K562 (cell line): Measurements from ENCODE around the gene ANKRD12. TPM values are rescaled to one million over a fixed set of nuclear protein-coding genes. Genes with fewer than 3 reads are reported as not detected.

ENCODE experiments used
- ATAC-seq: fragments of 200-7000 bp; cut with Tn5 transposase; 3 replicates; pipeline ENCODE4 v1.9.1; 2020; ENCODE audit warnings: moderate library complexity
- BruUV-seq: library from RNA; stranded (reverse); fragments of 400-500 nt; replicated peaks from 2 replicates; lab custom pipeline; 2021; lab: Mats Ljungman, UMichigan
- CTCF ChIA-PET: fragments of 300-600 bp; formaldehyde crosslinking; extraction: SDS; loops from one replicate; lab custom pipeline; 2021; ENCODE audit warnings: low intra/inter-chr PET ratio; lab: Yijun Ruan, JAX
- POLR2A ChIA-PET: fragments of 300-600, 350-650 bp; sonication (Branson Sonifier 250); formaldehyde crosslinking; extraction: SDS; loops from one replicate; lab custom pipeline; 2021; ENCODE audit warnings: antibody characterized with exemption, inconsistent platforms; lab: Yijun Ruan, JAX
- DNase-seq, 4 experiments: peaks; one replicate each; pipeline versions ENCODE4 v3.0.0 to v3.0.0-alpha.2; 2011 to 2018; ENCODE audit warnings: low spot score in 3 of 4, mixed read lengths in 3 of 4; ENCODE audit errors: extremely low read depth in 1 of 4
- FAIRE-seq: peaks from 2 replicates; lab custom pipeline; 2011; peaks lifted over from hg19 to GRCh38; lab: Jason Lieb, UNC
- H2AFZ ChIP-seq: 2 replicates; pipeline ENCODE4 v1.6.0; 2011; ENCODE audit warnings: low read depth, low read length, control low read depth, inconsistent platforms
- H3K27ac ChIP-seq: fragments of 200-600 bp; 3 replicates; pipeline ENCODE4 v1.8.0; 2011; ENCODE audit warnings: low read depth, mild to moderate bottlenecking, control low read depth, inconsistent platforms, low read length, moderate library complexity, mixed read lengths; ENCODE audit errors: extremely low read depth
- H3K27me3 ChIP-seq, 2 experiments: fragments of 300-600 bp in 1 of 2; 2 replicates in 1 of 2; 3 replicates in 1 of 2; pipeline versions ENCODE4 v1.6.0 to v1.8.0; 2011; ENCODE audit warnings: inconsistent platforms in 2 of 2, low read length in 2 of 2, mild to moderate bottlenecking in 1 of 2, mixed read lengths in 1 of 2, moderate library complexity in 1 of 2; ENCODE audit not compliant: control insufficient read depth in 2 of 2, insufficient read depth in 2 of 2
- H3K36me3 ChIP-seq: fragments of 300-600 bp; 3 replicates; pipeline ENCODE4 v1.8.0; 2011; ENCODE audit warnings: mild to moderate bottlenecking, low read length, inconsistent platforms; ENCODE audit not compliant: control insufficient read depth, insufficient read depth
- H3K4me1 ChIP-seq, 2 experiments: fragments of 200-600 bp in 1 of 2; replicated peaks in 1 of 2; 2 replicates in 1 of 2; 3 replicates in 1 of 2; pipeline versions ENCODE4 v1.5.1 to v1.8.0; 2011; ENCODE audit warnings: inconsistent platforms in 2 of 2, low read length in 2 of 2, mild to moderate bottlenecking in 1 of 2, mixed read lengths in 1 of 2, moderate library complexity in 1 of 2; ENCODE audit not compliant: control insufficient read depth in 2 of 2, insufficient read depth in 2 of 2
- H3K4me2 ChIP-seq: 2 replicates; pipeline ENCODE4 v1.6.1; 2011; ENCODE audit warnings: low read length, control low read depth, inconsistent platforms, mixed read lengths; ENCODE audit not compliant: insufficient read depth
- H3K4me3 ChIP-seq: fragments of 200-600 bp; sonication (generic), shearing (Covaris generic); 2 replicates; pipeline ENCODE4 v1.5.1; 2016; ENCODE audit warnings: control low read depth, inconsistent platforms
- H3K79me2 ChIP-seq: fragments of 200-600 bp; 3 replicates; pipeline ENCODE4 v1.8.0; 2011; ENCODE audit warnings: low read length, inconsistent platforms; ENCODE audit not compliant: control insufficient read depth, insufficient read depth
- H3K9ac ChIP-seq, 2 experiments: 2 replicates each; pipeline versions ENCODE4 v1.6.0 to v1.6.1; 2011; ENCODE audit warnings: low read depth in 2 of 2, low read length in 2 of 2, control low read depth in 1 of 2, inconsistent platforms in 1 of 2, mild to moderate bottlenecking in 1 of 2, mixed read lengths in 1 of 2; ENCODE audit not compliant: insufficient read depth in 1 of 2
- H3K9me1 ChIP-seq: one replicate; pipeline ENCODE4 v1.6.0; 2011; ENCODE audit warnings: inconsistent platforms, mild to moderate bottlenecking, low read length, moderate library complexity; ENCODE audit not compliant: control insufficient read depth, insufficient read depth
- H3K9me3 ChIP-seq: replicated peaks from 2 replicates; pipeline ENCODE4 v1.5.1; 2011; ENCODE audit warnings: low read depth, low read length, inconsistent platforms; ENCODE audit not compliant: control insufficient read depth, insufficient read depth
- H4K20me1 ChIP-seq: replicated peaks from 2 replicates; pipeline ENCODE4 v1.6.1; 2011; ENCODE audit warnings: low read length, inconsistent platforms, mixed read lengths; ENCODE audit not compliant: control insufficient read depth, insufficient read depth
- SMARCC2 ChIP-seq: fragments of 450-650 bp; IDR thresholded peaks from 2 replicates; pipeline ENCODE4 v1.6.1; 2017; ENCODE audit warnings: antibody characterized with exemption, moderate library complexity, mild to moderate bottlenecking, low read depth
- XRCC3 ChIP-seq: fragments of 450-650 bp; IDR thresholded peaks from 2 replicates; pipeline ENCODE4 v1.6.1; 2017; ENCODE audit warnings: mild to moderate bottlenecking, moderate library complexity
- ZNF507 ChIP-seq: conservative IDR thresholded peaks from 2 replicates; pipeline ENCODE4 v1.6.1; 2017; ENCODE audit warnings: missing genetic modification characterization, missing compliant biosample characterization
- ZNF584 ChIP-seq: fragments of 200-800 bp; sonication (Bioruptor generic); IDR thresholded peaks from 2 replicates; pipeline ENCODE4 v1.6.1; 2016; ENCODE audit warnings: low read depth, mild to moderate bottlenecking, missing genetic modification characterization, missing compliant biosample characterization
- WGBS: fragments of 100-300 bp; shearing (Covaris generic); methylation state at CpG from one replicate; pipeline ENCODE4 v1.1.6; 2016; ENCODE audit warnings: low coverage, mixed read lengths; ENCODE audit not compliant: insufficient coverage; ENCODE audit errors: missing lambda C conversion rate; 5-methylcytosine and 5-hydroxymethylcytosine counted together
- in situ Hi-C: fragments of 300-500 bp; cut with MboI; formaldehyde crosslinking; loops from 4 replicates; pipeline ENCODE4 v1.15.0; 2018; ENCODE audit warnings: inconsistent platforms, mixed read lengths
- intact Hi-C: fragments of 100-400 bp; cut with micrococcal nuclease; formaldehyde crosslinking; loops from 2 replicates; pipeline ENCODE4 v1.14.2; 2022
- polyA plus RNA-seq, 8 experiments: library from polyadenylated mRNA; depleted of rRNA in 4 of 8; stranded (reverse) in 5 of 8; unstranded in 3 of 8; fragments of >200 nt; fragmentation: Nextera tagmentation in 2 of 8; fragmentation: Illumina TruSeq in 1 of 8; extraction: Ambion mirVana in 2 of 8; extraction: Trizol in 1 of 8; gene quantifications; 2 replicates each; pipeline versions ENCODE4 v1.2.1 to v1.2.3, GENCODE V29; 2011 to 2014; ENCODE audit warnings: inconsistent platforms in 1 of 8, missing spikeins in 1 of 8
- total RNA-seq, 7 experiments: library from RNA; depleted of rRNA in 6 of 7; stranded (reverse); fragments of >200 nt in 6 of 7; fragmentation: Illumina TruSeq in 2 of 7; extraction: Trizol in 2 of 7; gene quantifications; 2 replicates each; pipeline versions ENCODE4 v1.2.1 to v1.2.3, GENCODE V29; 2011 to 2021; ENCODE audit warnings: low replicate concordance in 1 of 7
- TF ChIP-seq, protein P1 (sequence below): fragments of 450-650 bp; IDR thresholded peaks from 2 replicates; pipeline ENCODE4 v1.6.1; 2018; ENCODE audit warnings: mild to moderate bottlenecking, low read depth; ENCODE audit not compliant: partially characterized antibody
- TF ChIP-seq, protein P2 (sequence below): fragments of 250-450 bp; sonication (Bioruptor Pico); IDR thresholded peaks from 2 replicates; pipeline ENCODE4 v1.8.0; 2021; ENCODE audit warnings: moderate library complexity, mild to moderate bottlenecking, inconsistent platforms

ANKRD12 gene
- total and polyA plus RNA-seq, 9 of the 15 experiments (the other 6 are each of a cell fraction or from before 2014, with no cell fraction given): 6.6 to 28.2 (median 16.0) TPM

DNA sequence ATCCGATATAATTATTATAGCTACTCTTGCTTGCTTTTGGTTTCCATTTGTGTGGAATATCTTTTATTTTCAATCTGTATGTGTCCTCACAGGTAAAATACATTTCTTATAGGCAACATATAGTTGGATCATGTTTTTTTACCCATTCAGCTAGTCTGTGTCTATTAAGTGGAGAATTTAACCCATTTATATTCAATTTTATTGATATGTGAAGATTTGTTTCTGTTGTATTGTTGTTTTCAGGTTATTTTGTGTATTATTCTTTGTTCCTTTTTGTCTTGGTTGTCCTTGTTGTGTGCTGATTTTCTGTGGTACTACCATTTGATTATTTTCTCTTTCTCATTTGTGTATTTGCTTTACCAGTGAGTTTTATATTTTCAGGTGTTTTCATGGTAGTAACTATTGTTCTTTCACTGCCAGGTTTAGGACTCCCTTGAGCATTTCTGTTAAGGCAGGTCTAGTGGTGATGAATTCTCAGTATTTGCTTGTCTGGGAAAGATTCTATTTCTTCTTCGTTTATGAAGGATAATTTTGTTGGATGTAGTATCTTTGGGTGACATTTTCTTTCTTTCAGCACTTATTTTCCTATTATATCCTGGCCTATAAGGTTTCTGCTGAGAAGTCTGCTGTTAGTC lies 95.4 kb downstream of the ANKRD12 start:
- intact Hi-C loops: no loop called here
- 78% methylated on average over 2 of the region's 2 CpGs for WGBS
- peak; percentile 94 for TF ChIP-seq ZNF507 (tag)
- TF ChIP-seq ZNF584 (CRISPR knock-in tag): no peak
- no peak for TF ChIP-seq SMARCC2
- no peak for TF ChIP-seq XRCC3
- Histone ChIP-seq H4K20me1 (no peaks in the 10 kb centered on the region), H2AFZ (no peak overlapping the region), H3K4me3 (no peak overlapping the region), H3K36me3 (peaks cover 24% of the 10 kb centered on the region), H3K9ac (no peak overlapping the region), H3K27ac (no peak overlapping the region), H3K79me2 (peaks cover 21% of the 10 kb centered on the region), H3K9me3 (no peaks in the 10 kb centered on the region; the same call in none of the 2 replicates), H3K27me3 (no peaks in the 10 kb centered on the region), H3K4me1 (no peaks in the 10 kb centered on the region), H3K4me2 (no peak overlapping the region), H3K9me1 (no peaks in the 10 kb centered on the region)
- ATAC-seq (no peak), FAIRE-seq (no peak), DNase-seq (no peak)
- no TSS peak for BruUV-seq
- in situ Hi-C loops: no loop called here
- CTCF ChIA-PET: no interaction called here
- POLR2A ChIA-PET: no interaction called here

DNA sequence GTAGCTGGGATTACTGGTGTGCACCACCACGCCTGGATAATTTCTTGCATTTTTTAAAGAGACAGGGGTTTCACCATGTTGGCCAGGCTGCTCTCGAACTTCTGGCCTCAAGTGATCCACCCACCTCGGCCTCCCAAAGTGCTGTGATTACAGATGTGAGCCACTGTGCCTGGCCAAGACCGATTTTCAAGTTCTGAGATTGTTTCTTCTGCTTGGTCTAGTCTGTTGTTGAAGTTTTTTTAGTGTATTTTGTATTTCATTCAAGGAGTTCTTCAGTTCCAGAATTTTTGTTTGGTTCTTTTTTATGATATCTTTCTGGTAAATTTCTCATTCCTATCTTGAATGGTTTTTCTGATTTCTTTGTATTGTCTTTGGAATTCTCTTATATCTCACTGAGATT lies 96.4 kb downstream of the ANKRD12 start:
- ATAC-seq: no peak
- no peak overlapping the region for H2AFZ ChIP-seq
- no peak overlapping the region for H3K4me3 ChIP-seq
- in situ Hi-C loops (no loop called here), intact Hi-C loops (no loop called here)
- H4K20me1 ChIP-seq: no peaks in the 10 kb centered on the region
- H3K9me1 ChIP-seq: no peaks in the 10 kb centered on the region
- WGBS: 100% methylated on average over 4 of the region's 4 CpGs
- peaks cover 31% of the 10 kb centered on the region for H3K36me3 ChIP-seq
- DNase-seq: no peak
- H3K9me3 ChIP-seq: no peaks in the 10 kb centered on the region; the same call in none of the 2 replicates
- no peaks in the 10 kb centered on the region for H3K27me3 ChIP-seq
- ChIA-PET CTCF (no interaction called here), POLR2A (no interaction called here)
- TF ChIP-seq, protein P1, sequence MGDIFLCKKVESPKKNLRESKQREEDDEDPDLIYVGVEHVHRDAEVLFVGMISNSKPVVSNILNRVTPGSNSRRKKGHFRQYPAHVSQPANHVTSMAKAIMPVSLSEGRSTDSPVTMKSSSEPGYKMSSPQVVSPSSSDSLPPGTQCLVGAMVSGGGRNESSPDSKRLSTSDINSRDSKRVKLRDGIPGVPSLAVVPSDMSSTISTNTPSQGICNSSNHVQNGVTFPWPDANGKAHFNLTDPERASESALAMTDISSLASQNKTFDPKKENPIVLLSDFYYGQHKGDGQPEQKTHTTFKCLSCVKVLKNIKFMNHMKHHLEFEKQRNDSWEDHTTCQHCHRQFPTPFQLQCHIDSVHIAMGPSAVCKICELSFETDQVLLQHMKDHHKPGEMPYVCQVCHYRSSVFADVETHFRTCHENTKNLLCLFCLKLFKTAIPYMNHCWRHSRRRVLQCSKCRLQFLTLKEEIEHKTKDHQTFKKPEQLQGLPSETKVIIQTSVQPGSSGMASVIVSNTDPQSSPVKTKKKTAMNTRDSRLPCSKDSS: peak; percentile 66
- TF ChIP-seq, protein P2, sequence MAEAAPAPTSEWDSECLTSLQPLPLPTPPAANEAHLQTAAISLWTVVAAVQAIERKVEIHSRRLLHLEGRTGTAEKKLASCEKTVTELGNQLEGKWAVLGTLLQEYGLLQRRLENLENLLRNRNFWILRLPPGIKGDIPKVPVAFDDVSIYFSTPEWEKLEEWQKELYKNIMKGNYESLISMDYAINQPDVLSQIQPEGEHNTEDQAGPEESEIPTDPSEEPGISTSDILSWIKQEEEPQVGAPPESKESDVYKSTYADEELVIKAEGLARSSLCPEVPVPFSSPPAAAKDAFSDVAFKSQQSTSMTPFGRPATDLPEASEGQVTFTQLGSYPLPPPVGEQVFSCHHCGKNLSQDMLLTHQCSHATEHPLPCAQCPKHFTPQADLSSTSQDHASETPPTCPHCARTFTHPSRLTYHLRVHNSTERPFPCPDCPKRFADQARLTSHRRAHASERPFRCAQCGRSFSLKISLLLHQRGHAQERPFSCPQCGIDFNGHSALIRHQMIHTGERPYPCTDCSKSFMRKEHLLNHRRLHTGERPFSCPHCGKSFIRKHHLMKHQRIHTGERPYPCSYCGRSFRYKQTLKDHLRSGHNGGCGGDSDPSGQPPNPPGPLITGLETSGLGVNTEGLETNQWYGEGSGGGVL (CRISPR knock-in tag): no peak
- BruUV-seq: no TSS peak
- H3K4me1 ChIP-seq: 0 out of 5 replicates have a peak, but pooled peaks cover 0 to 3% of the 10 kb centered on the region in 2 experiments
- H3K79me2 ChIP-seq: peaks cover 21% of the 10 kb centered on the region
- FAIRE-seq: no peak
- no peak overlapping the region for H3K27ac ChIP-seq
- H3K9ac ChIP-seq: no peak overlapping the region
- no peak overlapping the region for H3K4me2 ChIP-seq
